Activated naive CD4-positive, alpha-beta T cell treated with anti-CD3 and anti-CD28 coated beads, Interleukin-2, amount 50 U/mL, for 24 hours (primary cell): ENCODE results near the gene TNFRSF14.
A peak's percentile ranks its signal among the peaks of the same experiment; 100 is the strongest.

Source experiments
- H3K27ac Mint-ChIP-seq: one replicate; pipeline ENCODE4 v1.8.0; 2021; ENCODE audit warnings: mild to moderate bottlenecking, mixed read lengths
- H3K27me3 Mint-ChIP-seq: one replicate; pipeline ENCODE4 v1.8.0; 2021; ENCODE audit warnings: mixed read lengths
- H3K36me3 Mint-ChIP-seq: one replicate; pipeline ENCODE4 v1.8.0; 2021; ENCODE audit warnings: mixed read lengths
- H3K4me1 Mint-ChIP-seq: one replicate; pipeline ENCODE4 v1.8.0; 2021; ENCODE audit warnings: mixed read lengths
- H3K4me3 Mint-ChIP-seq: one replicate; pipeline ENCODE4 v1.8.0; 2021; ENCODE audit warnings: mild to moderate bottlenecking, mixed read lengths
- H3K9me3 Mint-ChIP-seq: one replicate; pipeline ENCODE4 v1.8.0; 2021; ENCODE audit warnings: mixed read lengths

Gene TNFRSF14

DNA sequence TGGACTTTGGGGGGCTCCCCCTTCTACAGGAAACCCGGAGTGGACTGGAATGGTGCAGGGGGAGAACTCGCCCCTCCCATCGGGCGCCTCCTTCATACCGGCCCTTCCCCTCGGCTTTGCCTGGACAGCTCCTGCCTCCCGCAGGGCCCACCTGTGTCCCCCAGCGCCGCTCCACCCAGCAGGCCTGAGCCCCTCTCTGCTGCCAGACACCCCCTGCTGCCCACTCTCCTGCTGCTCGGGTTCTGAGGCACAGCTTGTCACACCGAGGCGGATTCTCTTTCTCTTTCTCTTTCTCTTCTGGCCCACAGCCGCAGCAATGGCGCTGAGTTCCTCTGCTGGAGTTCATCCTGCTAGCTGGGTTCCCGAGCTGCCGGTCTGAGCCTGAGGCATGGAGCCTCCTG lies at the start of gene TNFRSF14:
TSS of gene TNFRSF14 (plus strand) at position 95 of the 401 bp plus-strand sequence. CDS start at position 389, 294 bp downstream.
- Mint-ChIP-seq H3K27me3 (no peaks in the 10 kb centered on the region), H3K4me1 (peaks cover 38% of the 10 kb centered on the region), H3K4me3 (peak within 1 kb of the TSS; percentile 94), H3K27ac (peak within 1 kb of the TSS; percentile 97), H3K9me3 (no peaks in the 10 kb centered on the region), H3K36me3 (no peaks in the 10 kb centered on the region)

DNA sequence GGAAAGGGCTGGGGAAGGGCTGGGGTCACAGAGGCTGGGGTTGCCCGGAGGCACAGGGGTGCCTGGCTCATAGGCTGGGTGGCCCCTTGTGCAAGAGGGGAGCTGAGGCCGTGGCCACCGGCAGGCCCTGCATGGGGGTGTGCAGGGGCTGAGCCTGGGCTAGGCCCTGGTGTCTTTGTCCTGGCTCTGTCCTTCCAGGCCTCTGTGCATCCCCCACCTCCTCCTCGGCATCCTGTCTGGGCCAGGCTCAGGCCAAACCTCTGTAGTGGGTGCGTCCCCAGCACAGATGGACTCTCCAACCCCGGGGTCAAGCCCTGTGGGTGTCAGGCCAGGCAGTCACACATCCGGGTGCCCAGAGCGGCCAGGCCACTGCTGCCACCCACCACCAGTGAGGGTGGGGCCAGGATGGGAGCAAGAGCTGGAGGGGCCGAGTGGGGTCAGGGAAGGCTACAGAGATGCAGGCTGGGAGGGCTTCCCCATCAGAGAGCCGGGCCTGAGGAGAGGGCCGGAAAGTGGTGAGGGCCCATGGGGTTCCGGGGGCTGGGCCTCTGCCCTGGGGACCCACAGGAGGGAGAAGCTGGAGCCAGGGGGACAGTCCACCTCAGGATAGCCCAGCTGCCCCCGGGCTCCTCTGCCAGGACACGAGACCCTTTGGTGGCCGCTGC lies 49.1 kb upstream of the TNFRSF14 start:
- H3K27me3 Mint-ChIP-seq: no peaks in the 10 kb centered on the region
- no peak overlapping the region for H3K4me3 Mint-ChIP-seq
- H3K27ac Mint-ChIP-seq: no peak overlapping the region
- H3K4me1 Mint-ChIP-seq: no peaks in the 10 kb centered on the region
- no peaks in the 10 kb centered on the region for H3K9me3 Mint-ChIP-seq
- H3K36me3 Mint-ChIP-seq: peaks cover 2% of the 10 kb centered on the region

DNA sequence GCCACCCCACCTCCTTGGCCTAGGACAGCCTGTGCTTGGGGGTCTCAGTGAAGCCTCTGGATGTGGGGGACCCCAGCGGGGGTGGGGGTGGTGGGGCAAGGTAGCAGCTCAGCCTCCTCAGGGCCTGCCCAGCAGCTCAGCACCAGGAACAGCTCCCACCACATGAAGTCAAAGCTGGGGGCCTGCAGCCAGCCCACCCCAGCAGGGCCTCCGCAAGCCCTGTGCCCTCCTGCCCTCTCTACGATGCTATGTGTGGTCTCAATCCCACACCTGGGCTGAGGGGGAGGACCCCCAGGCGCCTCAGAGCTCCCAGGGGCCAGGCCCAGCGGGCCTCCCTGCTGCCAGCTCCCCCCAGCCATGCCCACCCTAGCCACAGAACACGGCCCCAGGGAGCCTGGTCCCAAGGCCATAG lies 48.4 kb upstream of the TNFRSF14 start:
- no peaks in the 10 kb centered on the region for H3K4me1 Mint-ChIP-seq
- no peaks in the 10 kb centered on the region for H3K27me3 Mint-ChIP-seq
- no peak overlapping the region for H3K4me3 Mint-ChIP-seq
- H3K9me3 Mint-ChIP-seq: no peaks in the 10 kb centered on the region
- H3K27ac Mint-ChIP-seq: no peak overlapping the region
- H3K36me3 Mint-ChIP-seq: peaks cover 2% of the 10 kb centered on the region

DNA sequence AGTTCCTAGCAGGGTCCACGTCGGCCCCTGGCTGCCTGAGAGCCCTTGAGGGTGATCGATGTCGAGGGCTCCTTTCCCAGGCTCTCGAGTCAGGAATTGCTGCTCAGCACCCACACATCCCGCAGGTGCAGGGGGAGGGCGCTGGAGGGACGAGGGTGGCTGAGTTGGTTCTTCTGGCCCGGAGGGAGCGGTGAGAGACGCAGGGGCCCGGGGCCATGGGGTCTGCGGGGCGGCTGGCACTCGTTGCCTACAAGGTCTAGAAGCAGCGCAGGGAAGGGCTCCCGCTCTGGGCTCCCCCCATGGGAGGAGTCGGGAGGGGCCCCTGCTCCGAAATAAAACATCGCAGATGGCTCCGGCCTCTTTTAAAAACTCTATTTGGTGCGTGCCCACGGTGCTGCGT lies 48.0 kb upstream of the TNFRSF14 start:
- no peaks in the 10 kb centered on the region for H3K9me3 Mint-ChIP-seq
- H3K36me3 Mint-ChIP-seq: peaks cover 2% of the 10 kb centered on the region
- H3K27me3 Mint-ChIP-seq: no peaks in the 10 kb centered on the region

GRCh38 chr1:2508751-2509150 lies 47.4 kb upstream of the TNFRSF14 start:
- Mint-ChIP-seq H3K9me3 (no peaks in the 10 kb centered on the region), H3K27me3 (no peaks in the 10 kb centered on the region), H3K27ac (no peak overlapping the region), H3K4me1 (no peaks in the 10 kb centered on the region), H3K36me3 (peaks cover 2% of the 10 kb centered on the region), H3K4me3 (no peak overlapping the region)

More for the DNA sequence above, 48.0 kb upstream of the TNFRSF14 start:
- no peak overlapping the region for H3K27ac Mint-ChIP-seq
- no peaks in the 10 kb centered on the region for H3K4me1 Mint-ChIP-seq
- no peak overlapping the region for H3K4me3 Mint-ChIP-seq

DNA sequence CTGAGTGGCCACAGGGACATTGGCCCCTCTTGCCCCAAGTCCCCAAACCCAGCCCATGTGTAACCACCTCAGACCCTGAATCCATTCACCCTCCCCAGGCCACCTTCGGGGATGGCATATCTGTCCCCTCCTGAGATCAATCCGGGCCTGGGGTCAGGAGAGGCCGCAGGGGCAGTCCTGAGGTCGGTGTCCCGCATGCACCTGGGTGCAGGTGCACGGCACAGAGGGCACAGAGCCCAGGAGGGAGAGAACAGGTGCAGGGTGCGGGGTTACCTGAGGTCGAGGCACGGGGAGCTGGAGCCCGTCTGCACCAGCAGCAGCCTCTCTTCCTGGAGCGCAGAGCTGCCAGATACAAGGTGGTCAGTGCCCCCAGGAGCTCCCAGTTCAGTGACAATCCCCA lies 46.6 kb upstream of the TNFRSF14 start:
- Mint-ChIP-seq H3K9me3 (no peaks in the 10 kb centered on the region), H3K36me3 (peaks cover 2% of the 10 kb centered on the region), H3K4me1 (no peaks in the 10 kb centered on the region), H3K27ac (no peak overlapping the region), H3K27me3 (no peaks in the 10 kb centered on the region), H3K4me3 (no peak overlapping the region)

GRCh38 chr1:2510366-2511155 lies 45.6 kb upstream of the TNFRSF14 start:
- Mint-ChIP-seq H3K27ac (no peak overlapping the region), H3K9me3 (no peaks in the 10 kb centered on the region), H3K36me3 (peaks cover 2% of the 10 kb centered on the region), H3K27me3 (no peaks in the 10 kb centered on the region), H3K4me3 (no peak overlapping the region), H3K4me1 (no peaks in the 10 kb centered on the region)

DNA sequence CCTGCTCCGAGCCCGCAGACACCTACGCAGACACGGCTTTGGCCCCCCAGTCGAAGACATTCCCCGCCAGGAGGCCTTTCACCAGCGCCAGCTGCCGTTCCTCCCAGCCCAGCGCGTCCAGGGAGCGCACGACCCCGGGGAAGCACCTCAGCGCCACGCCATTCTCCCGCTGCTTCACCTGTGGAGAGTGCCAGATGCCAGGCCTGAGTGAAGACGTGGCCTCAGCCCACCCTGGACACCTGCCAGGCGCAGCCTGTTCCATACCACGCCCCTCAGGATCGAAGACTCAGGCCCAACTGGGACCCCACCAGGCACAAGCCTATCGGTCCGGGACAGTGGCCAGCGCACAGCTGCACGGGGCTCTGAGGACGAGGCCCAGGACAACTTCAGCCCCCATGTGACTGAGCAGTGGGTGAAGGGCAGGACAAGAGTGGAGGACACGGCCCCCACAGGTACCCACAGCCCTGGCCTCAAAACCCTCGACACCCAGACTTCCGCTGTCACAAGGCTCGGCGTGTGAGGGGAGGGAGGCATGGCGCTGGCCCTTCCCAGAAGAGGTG lies 43.2 kb upstream of the TNFRSF14 start:
- no peak overlapping the region for H3K27ac Mint-ChIP-seq
- H3K36me3 Mint-ChIP-seq: peaks cover 2% of the 10 kb centered on the region
- no peak overlapping the region for H3K4me3 Mint-ChIP-seq
- H3K4me1 Mint-ChIP-seq: no peaks in the 10 kb centered on the region
- no peaks in the 10 kb centered on the region for H3K9me3 Mint-ChIP-seq
- no peaks in the 10 kb centered on the region for H3K27me3 Mint-ChIP-seq

DNA sequence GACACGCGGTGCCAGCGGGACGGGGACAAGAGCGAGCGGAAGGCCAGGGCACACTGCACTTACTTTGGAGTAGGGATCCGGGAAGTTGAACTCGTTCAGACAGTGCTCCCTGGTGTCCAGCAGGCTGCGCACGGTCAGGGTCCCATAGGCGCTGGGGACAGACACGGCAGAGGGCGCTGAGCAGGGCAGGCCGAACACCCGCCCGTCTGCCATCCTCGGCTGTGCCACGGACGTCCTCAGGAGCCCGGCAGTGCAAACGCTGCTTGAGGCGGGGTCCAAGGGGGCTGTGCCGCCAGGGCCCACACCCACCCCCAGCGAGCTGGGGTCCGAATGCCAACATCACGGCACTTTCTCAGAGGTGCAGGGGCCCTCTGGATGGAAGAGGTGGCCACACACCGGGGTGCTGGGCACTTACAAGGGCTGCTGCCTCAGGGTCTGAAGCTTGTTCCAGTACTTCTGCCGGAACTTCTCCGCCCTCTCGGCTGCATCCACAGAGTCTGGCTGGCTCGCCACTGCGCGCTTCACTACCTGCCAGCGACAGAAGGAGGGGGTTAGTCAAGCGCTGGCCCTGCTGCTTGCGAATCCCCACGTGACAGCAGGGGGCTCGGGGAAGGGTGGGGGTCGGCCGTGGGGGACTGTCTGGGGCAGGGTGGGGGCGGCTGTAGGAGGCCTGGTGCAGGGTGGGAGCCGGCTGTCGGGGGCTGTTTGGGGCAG lies 42.1 kb upstream of the TNFRSF14 start:
- Mint-ChIP-seq H3K9me3 (no peaks in the 10 kb centered on the region), H3K27ac (no peak overlapping the region), H3K36me3 (peaks cover under 1% of the 10 kb centered on the region), H3K4me1 (no peaks in the 10 kb centered on the region), H3K27me3 (no peaks in the 10 kb centered on the region), H3K4me3 (no peak overlapping the region)

- H3K36me3 Mint-ChIP-seq: peaks cover 1% of the 10 kb centered on the region
- H3K27ac Mint-ChIP-seq: no peak overlapping the region
- H3K27me3 Mint-ChIP-seq: no peaks in the 10 kb centered on the region
- H3K9me3 Mint-ChIP-seq: no peaks in the 10 kb centered on the region
- no peak overlapping the region for H3K4me3 Mint-ChIP-seq
- no peaks in the 10 kb centered on the region for H3K4me1 Mint-ChIP-seq
These were observed 41.1 kb upstream of the TNFRSF14 start for GRCh38 chr1:2514863-2515762.

GRCh38 chr1:2515763-2516080 lies 40.4 kb upstream of the TNFRSF14 start:
- Mint-ChIP-seq H3K36me3 (peaks cover 1% of the 10 kb centered on the region), H3K9me3 (no peaks in the 10 kb centered on the region), H3K27me3 (no peaks in the 10 kb centered on the region), H3K4me3 (no peak overlapping the region), H3K4me1 (no peaks in the 10 kb centered on the region), H3K27ac (no peak overlapping the region)

DNA sequence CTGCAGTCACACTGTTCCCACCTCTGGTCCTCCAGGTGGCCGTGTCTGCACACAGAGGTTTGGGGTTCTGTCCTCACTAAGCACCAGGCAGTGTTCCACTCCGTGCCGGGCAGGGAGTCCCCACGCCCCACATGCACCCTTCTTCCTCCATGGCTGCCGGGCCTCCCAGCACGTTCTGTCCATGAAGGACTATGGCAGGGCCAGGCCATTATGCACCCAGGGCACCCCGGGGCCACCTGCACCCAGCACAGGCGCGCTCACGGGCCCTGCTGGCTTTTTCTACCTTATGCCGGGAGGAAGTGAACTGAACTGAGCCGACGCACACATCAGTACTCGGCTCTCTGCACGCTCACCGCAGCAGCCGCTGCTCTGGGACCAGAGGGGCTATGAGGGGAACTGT lies 40.0 kb upstream of the TNFRSF14 start:
- Mint-ChIP-seq H3K36me3 (peaks cover 1% of the 10 kb centered on the region), H3K4me1 (no peaks in the 10 kb centered on the region), H3K9me3 (no peaks in the 10 kb centered on the region)

GRCh38 chr1:2516946-2517345 lies 39.2 kb upstream of the TNFRSF14 start:
- no peaks in the 10 kb centered on the region for H3K4me1 Mint-ChIP-seq
- no peak overlapping the region for H3K4me3 Mint-ChIP-seq
- H3K27ac Mint-ChIP-seq: no peak overlapping the region
- H3K27me3 Mint-ChIP-seq: no peaks in the 10 kb centered on the region
- H3K36me3 Mint-ChIP-seq: peaks cover 1% of the 10 kb centered on the region
- no peaks in the 10 kb centered on the region for H3K9me3 Mint-ChIP-seq

More for the DNA sequence above, 40.0 kb upstream of the TNFRSF14 start:
- Mint-ChIP-seq H3K27ac (no peak overlapping the region), H3K27me3 (no peaks in the 10 kb centered on the region), H3K4me3 (no peak overlapping the region)

DNA sequence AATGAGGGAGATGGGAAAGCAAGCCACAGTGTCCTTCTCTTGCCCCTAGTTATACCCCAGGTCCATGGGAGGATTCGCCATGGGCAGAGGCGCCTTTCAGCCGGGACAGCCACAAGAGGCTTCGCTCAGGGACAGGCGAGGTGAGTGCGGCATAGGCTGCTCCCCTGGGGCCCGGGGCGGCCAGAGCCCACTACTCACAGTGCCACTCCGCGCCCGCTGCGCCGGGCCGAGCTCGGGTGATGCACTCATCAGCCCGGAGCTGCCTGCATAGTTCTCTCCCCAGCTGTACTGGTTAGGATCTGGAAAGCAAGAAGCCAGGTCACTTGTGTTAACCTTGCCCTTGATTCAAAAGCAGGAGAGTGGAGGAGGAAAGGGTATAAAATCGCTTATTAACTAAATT lies 38.2 kb upstream of the TNFRSF14 start:
- Mint-ChIP-seq H3K9me3 (no peaks in the 10 kb centered on the region), H3K36me3 (peaks cover 1% of the 10 kb centered on the region), H3K27me3 (no peaks in the 10 kb centered on the region), H3K4me1 (peaks cover 7% of the 10 kb centered on the region), H3K27ac (no peak overlapping the region), H3K4me3 (no peak overlapping the region)

- H3K4me3 Mint-ChIP-seq: no peak overlapping the region
- H3K4me1 Mint-ChIP-seq: peaks cover 13% of the 10 kb centered on the region
- no peaks in the 10 kb centered on the region for H3K9me3 Mint-ChIP-seq
- H3K27ac Mint-ChIP-seq: no peak overlapping the region
- H3K36me3 Mint-ChIP-seq: peaks cover 1% of the 10 kb centered on the region
- no peaks in the 10 kb centered on the region for H3K27me3 Mint-ChIP-seq
These were observed 37.6 kb upstream of the TNFRSF14 start for GRCh38 chr1:2518528-2518927.
